GM21786 (cell line): ENCODE data around the gene RASSF4.

Experiments used
- ATAC-seq: cut with Tn5 transposase; IDR thresholded peaks from one replicate; pipeline ENCODE4 v1.9.1; 2021; ENCODE audit not compliant: unreplicated experiment

The RASSF4 gene

GRCh38 chr10:44974628-44975430 lies 15.2 kb downstream of the RASSF4 start:
- peak; percentile 59 for ATAC-seq

- ATAC-seq: no peak
These were observed 16.1 kb downstream of the RASSF4 start for GRCh38 chr10:44975431-44976331.

DNA sequence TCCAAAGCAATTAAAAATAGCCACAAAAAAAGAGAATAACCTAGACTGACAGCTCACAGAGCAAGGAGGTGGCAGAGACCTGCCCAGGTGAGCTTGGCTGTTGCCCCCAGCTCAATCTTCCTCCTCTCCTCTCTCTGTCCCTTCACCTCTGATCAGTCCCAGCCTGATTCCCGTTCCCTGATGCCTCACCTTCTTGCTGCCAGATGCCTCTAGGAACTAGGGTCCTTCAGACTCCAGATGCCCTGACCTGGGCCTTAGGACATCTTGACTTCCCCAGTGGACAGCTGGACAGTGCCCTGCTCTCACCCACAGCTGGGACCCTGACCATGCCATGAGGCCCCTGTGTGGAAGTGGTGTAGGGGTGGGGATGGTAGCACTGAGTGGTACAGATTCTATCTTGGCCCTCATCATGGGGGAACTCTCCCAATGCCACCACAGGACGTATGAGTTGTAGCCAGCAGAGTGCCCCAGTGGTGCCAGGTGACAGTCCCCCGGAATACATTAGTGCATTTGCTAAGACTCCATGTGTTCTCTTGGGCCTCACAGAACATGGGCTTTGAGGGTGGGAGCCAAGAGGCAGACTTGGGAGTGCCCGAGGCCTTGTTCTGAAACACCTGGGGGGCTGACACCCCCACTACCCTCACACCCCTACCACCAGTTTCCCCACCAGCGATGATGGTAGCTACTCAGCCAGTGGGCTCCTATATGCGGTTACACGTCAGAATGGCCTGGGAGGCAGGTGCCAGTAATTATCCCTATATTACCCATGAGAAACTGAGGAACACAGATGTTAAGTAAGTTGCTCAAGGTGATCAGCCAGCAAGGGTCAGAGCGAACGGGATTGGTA lies 17.0 kb downstream of the RASSF4 start:
- ATAC-seq: no peak

DNA sequence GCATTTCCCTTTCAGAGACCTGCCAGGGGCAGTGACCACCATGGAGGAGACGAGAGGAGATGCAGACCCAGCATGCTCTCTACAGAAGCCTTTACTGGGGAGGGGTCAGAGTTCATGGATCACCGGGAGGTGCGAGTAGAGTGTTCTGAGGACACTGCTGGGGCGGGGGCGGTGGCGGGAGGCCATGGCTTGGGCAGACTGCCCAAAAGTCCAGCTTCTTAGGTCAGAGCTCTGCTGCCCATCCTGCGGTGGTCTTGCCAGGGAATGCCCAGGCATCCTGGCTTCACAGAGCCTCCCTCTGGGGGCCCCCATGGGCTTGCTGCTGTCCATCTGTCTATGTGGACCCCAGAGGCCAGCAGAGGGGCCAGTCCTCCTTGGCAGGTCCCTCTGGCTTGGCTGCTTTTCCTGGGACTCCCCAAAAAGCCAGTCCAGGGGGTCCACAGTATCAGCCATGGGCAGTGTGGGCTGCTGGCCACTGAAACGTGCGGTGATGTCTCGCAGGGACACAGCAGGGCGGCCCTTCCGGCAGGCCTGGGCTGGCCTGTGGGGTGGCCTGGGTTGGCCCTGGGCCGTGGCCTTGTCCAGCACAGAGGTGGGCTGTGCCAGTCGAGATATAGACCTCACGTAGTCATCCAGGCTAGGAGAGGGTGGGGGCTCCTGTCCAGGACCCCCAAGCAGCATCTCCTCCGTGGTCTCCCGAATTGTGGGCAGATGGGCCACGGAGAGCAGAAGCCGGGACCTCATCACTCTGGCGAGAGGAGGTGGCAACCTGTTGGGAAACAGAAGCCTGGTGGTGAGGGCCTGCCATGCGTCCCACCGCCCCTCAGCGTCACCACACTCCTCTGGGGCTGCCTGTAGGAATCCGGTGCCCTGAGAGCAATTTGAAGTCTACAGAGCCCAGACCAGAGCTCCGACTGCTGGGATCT lies 17.9 kb downstream of the RASSF4 start:
- ATAC-seq: no peak

DNA sequence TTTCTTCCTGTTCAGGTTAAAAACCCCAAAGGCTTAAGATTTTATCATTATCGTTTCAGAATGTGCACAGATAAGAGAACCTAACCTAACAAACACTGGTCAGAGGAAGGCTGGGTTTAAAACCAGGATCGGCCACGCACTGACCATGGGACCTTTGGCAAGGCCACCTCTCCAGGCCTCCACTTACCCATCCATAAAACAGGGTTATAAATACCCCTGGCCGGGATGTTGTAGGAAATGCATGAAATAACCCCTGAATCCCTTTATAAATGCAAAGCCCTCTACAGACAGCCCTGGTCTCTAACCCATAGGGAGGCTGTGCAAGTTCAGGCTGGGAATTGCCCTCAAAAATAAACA lies 18.6 kb downstream of the RASSF4 start:
- no peak for ATAC-seq

GRCh38 chr10:44978570-44979280 lies 19.1 kb downstream of the RASSF4 start, which contains the start of gene DEPP1:
TSS of gene DEPP1 (minus strand) at chr10:44978809. CDS start at chr10:44978030, 779 bp downstream.
- ATAC-seq: peak; percentile 32

DNA sequence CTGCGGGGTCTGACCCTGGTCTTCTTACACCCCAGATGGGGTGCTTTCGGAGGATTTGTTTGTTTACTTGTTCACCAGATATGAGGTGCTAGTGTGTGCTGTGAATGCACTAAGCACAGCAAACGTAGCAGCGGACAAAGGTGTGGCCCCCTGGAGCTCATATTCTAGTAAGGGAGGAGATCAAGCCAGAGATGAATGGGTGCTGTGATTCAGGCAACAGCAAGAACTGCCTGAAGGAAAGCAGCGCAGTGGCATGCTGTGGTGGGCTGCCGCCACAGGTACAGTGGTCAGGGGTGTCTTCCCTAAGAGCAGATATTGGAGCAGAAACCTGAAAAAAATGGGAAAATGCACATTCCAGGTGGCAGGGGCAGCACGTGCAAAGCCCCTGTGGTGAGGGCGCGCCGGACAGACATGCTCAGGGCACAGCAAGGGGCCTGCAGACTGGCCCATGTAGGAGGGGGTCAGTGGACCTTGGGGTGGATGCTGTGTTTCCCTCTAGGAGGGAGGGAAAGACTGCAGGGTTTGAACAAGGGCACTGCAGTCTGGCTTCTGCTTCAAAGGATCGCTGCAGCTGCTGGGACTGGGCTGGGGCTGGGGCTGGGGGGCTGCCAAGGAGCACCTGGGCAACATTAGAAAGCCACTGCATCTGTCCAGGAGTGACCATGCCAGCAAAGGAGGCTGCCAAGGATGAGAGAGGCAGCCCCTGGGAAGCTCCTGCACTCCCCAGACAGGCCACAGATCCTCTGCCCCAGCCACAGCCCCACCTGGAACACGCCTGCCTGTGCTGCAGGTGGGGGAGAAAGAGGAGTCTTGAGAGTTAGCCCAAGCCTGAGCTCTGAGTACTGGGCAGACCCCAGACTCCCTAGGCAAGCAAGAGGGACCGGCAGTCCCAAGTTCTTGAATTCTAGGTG lies 19.9 kb downstream of the RASSF4 start:
- ATAC-seq: no peak

GRCh38 chr10:44980309-44981171 lies 20.9 kb downstream of the RASSF4 start:
- no peak for ATAC-seq

DNA sequence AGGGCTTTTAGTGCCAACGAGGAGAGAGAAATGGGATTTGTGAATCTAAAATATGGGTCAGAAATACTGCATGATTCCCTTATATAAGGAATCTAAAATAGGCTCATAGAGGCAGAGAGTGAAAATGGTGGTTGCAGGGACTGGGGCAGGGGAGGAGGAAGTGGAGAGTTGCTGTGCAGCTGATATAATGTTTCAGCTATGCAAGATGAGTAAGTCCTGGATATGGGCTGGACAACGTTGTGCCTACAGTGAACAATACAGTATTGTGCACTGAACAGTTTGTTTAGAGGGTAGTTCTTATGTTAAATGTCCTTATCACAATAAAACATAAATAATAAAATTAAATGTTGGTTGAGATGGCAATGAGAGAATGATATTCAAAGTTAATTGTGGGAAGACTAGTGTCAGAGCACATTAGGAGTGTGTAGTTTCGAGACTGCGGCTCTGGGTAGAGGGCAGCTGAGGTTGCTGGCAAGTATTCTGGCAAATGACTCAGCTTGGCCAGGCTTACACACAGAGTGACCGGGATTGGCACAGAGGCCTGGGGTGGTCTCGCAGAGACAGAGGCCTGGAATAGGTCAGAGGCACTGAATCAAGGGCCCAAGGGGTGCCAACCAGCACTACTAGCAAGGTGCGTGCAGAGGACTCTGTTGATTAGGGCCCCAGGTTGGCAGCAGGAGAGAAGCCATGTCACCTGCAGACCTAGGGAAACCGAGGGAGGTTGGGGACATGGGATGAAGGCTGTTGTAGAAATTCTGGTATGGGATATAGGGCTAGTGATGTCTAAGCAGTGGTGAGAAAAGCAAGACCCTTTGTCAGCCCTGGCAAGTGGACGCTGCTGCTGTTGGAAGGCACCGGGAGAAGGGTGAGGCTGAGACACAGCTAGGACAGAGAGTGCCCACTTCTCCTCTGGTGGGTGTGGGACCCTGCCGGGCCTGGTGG lies 21.8 kb downstream of the RASSF4 start:
- peak; percentile 58 for ATAC-seq

DNA sequence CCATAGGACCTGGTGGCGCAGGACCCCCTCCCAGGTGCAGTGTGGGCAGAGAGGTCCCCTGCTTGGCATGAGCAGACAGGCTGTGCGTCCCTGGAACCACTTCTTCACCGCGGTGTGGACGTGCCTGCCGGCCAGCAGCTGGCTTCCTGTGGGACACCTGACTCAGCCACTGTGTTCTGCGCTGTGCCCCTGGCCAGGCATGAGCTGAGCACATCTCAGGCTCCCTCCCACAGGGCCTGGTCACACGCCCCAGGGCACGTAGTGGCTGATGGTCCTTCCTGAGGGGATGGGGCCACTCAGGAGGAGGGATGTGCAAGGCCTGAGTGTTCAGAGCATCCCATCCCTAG lies 22.5 kb downstream of the RASSF4 start:
- ATAC-seq: no peak

GRCh38 chr10:44982496-44982895 lies 22.9 kb downstream of the RASSF4 start:
- ATAC-seq: no peak

- ATAC-seq: no peak
These were observed 23.7 kb downstream of the RASSF4 start for GRCh38 chr10:44983066-44983894.

DNA sequence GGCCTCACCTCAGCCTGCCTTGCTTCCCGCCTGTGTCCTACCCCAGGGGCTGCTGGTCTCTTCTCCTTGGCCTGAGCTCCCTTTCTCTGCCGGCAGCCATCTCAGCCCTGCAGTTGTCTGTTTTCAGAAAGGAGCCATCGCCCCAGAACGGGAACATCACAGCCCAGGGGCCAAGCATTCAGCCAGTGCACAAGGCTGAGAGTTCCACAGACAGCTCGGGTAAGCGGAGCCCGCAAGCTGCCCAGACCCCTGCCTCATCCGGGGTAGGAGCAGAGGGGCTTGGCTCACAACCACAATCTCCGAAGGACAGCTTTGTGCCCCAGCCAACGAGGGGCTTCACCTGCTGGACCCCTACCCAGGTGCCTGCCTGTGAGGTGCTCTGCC lies 24.3 kb downstream of the RASSF4 start:
- no peak for ATAC-seq

DNA sequence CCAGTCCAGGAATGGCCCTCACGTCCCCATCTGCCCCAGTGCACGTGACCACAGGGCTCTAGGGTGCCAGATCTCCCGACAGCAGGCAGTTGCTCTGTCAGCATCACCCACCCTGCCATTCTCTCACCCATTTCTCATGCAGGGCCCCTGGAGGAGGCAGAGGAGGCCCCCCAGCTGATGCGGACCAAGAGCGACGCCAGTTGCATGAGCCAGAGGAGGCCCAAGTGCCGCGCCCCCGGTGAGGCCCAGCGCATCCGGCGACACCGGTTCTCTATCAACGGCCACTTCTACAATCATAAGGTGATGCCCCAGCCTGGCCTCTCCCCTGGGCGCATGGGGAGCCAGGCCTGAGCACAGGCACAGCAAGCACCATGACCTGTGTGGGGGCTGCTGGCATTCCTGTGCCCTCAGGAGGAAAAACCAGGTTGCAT lies 25.1 kb downstream of the RASSF4 start:
- no peak for ATAC-seq

DNA sequence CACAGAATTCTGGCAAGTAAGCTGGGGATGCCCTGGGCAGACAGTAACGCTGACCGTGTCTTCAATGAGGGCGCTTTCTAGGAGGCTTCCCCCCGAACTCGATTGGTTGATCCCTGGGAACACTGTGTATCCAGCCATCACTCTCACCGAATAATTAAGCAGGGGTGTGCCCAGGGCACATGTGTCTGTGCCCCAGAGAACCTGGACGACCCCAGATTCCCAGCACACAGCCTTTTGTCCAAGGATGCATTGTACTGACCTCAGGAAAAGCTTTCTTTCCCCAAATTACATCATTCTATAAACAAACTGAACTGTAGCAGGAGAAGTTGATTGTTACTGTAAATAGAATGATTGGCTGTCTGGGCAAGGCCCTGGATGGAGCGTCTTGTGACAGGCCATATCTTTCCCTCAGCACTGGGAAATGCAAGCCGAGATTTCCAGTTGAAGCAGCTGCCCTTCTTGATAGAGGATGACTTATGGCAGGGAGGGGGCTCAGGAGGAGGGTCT lies 25.6 kb downstream of the RASSF4 start:
- no peak for ATAC-seq
